ENCODE data around the gene SEC16B.

Gene SEC16B

DNA sequence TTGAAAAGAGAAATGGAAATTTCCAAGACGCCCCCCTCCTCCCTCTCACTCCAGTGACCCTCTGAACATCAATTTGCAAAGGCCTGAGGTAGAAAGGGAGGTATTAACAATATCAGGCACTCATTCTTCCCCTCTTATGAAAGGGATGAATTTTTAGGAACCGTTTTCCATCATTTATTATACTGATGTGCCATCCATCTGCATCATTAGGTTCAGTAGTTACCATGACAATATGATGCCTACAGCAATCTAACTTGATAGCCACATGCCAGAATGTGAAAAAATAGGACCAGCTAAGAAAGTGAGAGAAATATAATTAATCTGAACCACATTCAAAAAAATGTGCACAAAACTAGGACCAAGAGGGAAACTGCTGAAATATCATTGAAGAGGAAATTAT is 40.9 kb downstream of the SEC16B start:
- Histone ChIP-seq H3K4me1 (ENCODE audit: control insufficient read depth, insufficient read depth, low read length, poor library complexity, severe bottlenecking) (no peaks in the 10 kb centered on the region), H3K4me3 (ENCODE audit: insufficient read depth, low read depth, low read length, poor library complexity, severe bottlenecking) (no peak overlapping the region), H3K27ac (ENCODE audit: insufficient read depth, low read length, poor library complexity, severe bottlenecking) (no peak overlapping the region), H3K9me3 (ENCODE audit: control insufficient read depth, low read length) (no peaks in the 10 kb centered on the region), H3K36me3 (ENCODE audit: control insufficient read depth, insufficient read depth, low read length) (no peaks in the 10 kb centered on the region), H3K27me3 (replicated peaks; ENCODE audit: control insufficient read depth, insufficient read depth, low read length, poor library complexity, severe bottlenecking) (no peaks in the 10 kb centered on the region)
- DNase-seq: no peak

DNA sequence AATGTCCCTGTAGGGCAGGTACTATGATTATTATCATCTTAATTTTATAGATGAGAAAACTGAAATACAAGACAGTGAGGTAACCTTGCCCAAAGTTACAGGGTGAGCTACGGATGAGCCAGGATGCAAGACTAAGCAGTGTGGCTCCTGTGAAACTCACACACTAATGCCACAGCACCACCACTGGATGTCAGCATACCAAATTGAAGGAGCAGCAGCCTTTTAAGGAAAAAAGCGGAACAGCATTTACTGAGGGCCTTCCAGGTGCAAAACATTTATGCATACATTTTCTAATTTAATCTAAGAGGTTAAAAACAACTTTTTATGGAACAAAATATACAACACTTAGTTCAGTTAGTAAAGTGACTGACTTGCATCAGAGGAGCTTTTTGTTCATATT is 41.7 kb downstream of the SEC16B start:
- Histone ChIP-seq H3K4me3 (ENCODE audit: insufficient read depth, low read depth, low read length, poor library complexity, severe bottlenecking) (no peak overlapping the region), H3K9me3 (ENCODE audit: control insufficient read depth, low read length) (no peaks in the 10 kb centered on the region), H3K27me3 (replicated peaks; ENCODE audit: control insufficient read depth, insufficient read depth, low read length, poor library complexity, severe bottlenecking) (no peaks in the 10 kb centered on the region), H3K4me1 (ENCODE audit: control insufficient read depth, insufficient read depth, low read length, poor library complexity, severe bottlenecking) (no peaks in the 10 kb centered on the region), H3K36me3 (ENCODE audit: control insufficient read depth, insufficient read depth, low read length) (no peaks in the 10 kb centered on the region), H3K27ac (ENCODE audit: insufficient read depth, low read length, poor library complexity, severe bottlenecking) (no peak overlapping the region)
- DNase-seq: no peak

DNA sequence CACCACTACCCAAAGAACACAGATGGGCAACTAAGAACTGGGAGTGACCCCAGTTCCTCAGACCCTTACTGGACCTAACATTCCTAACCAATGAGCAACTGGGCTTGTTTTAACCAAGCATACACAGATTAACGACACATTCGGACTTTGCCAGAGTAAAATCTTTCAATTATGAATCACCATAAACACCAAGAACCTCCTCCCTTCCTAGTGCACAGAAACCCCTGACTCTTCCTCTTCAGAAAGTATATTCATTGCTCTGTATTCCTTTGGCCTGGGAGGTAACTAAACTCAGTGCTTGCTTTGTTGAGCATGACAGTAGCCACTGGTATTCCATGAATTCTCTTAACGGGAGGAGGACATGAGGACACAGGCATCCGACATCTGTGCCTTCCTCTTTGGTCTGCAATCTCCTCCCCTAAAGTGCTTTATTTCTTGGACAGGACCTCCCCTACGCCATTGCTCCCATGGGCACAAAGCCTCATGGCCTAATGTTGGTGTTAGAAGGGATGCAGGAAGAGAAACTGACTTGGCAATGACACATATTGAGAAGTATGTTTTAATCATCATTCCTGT is 42.7 kb downstream of the SEC16B start:
- H3K36me3 ChIP-seq (ENCODE audit: control insufficient read depth, insufficient read depth, low read length): no peaks in the 10 kb centered on the region
- DNase-seq: no peak
- no peak overlapping the region for H3K4me3 ChIP-seq (ENCODE audit: insufficient read depth, low read depth, low read length, poor library complexity, severe bottlenecking)
- no peak overlapping the region for H3K27ac ChIP-seq (ENCODE audit: insufficient read depth, low read length, poor library complexity, severe bottlenecking)
- no peaks in the 10 kb centered on the region for H3K4me1 ChIP-seq (ENCODE audit: control insufficient read depth, insufficient read depth, low read length, poor library complexity, severe bottlenecking)
- no peaks in the 10 kb centered on the region for H3K9me3 ChIP-seq (ENCODE audit: control insufficient read depth, low read length)
- no peaks in the 10 kb centered on the region for H3K27me3 ChIP-seq (replicated peaks; ENCODE audit: control insufficient read depth, insufficient read depth, low read length, poor library complexity, severe bottlenecking)

DNA sequence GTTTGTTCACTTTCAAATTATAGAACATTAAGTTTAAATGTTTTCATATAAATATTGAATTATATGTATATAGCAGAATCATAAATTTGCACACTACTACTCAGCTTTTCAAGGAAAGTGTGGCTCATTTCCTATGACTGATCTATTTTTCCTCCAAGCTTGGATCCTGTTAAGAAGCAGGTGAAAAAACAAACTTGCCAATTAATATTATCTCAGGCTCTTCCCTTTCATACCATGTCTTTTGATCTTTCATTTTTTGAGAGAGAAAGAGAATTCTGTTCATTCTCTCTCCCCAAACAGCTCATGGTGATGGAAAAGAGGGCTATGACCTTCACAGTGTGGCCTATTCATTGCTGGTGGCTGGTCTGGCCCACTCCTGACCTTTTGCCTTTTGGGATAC is 43.7 kb downstream of the SEC16B start:
- Histone ChIP-seq H3K9me3 (ENCODE audit: control insufficient read depth, low read length) (no peaks in the 10 kb centered on the region), H3K36me3 (ENCODE audit: control insufficient read depth, insufficient read depth, low read length) (no peaks in the 10 kb centered on the region), H3K27ac (ENCODE audit: insufficient read depth, low read length, poor library complexity, severe bottlenecking) (no peak overlapping the region), H3K4me1 (ENCODE audit: control insufficient read depth, insufficient read depth, low read length, poor library complexity, severe bottlenecking) (no peaks in the 10 kb centered on the region), H3K4me3 (ENCODE audit: insufficient read depth, low read depth, low read length, poor library complexity, severe bottlenecking) (no peak overlapping the region), H3K27me3 (replicated peaks; ENCODE audit: control insufficient read depth, insufficient read depth, low read length, poor library complexity, severe bottlenecking) (no peaks in the 10 kb centered on the region)
- DNase-seq: no peak

DNA sequence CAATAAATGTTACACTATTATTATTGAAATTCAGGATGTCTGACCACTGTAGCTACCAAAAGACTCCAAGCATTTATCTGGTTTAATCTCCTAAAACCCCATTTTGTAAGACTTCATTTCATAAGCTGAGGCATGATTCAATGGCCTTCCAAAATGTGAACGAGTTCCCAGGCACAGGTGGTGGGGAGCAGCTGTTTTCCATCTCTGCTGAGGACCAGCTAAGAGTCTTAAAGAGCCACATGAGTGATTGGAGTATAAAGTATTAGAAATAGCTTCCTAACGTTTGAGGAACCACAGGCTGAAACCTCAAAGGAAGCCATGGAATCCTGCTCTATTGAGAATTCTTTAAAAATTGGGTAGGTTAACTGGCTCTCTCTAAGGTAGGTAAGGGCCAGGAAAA is 44.9 kb downstream of the SEC16B start:
- no peak overlapping the region for H3K4me3 ChIP-seq (ENCODE audit: insufficient read depth, low read depth, low read length, poor library complexity, severe bottlenecking)
- no peaks in the 10 kb centered on the region for H3K9me3 ChIP-seq (ENCODE audit: control insufficient read depth, low read length)
- H3K36me3 ChIP-seq (ENCODE audit: control insufficient read depth, insufficient read depth, low read length): no peaks in the 10 kb centered on the region
- no peak overlapping the region for H3K27ac ChIP-seq (ENCODE audit: insufficient read depth, low read length, poor library complexity, severe bottlenecking)
- H3K4me1 ChIP-seq (ENCODE audit: control insufficient read depth, insufficient read depth, low read length, poor library complexity, severe bottlenecking): no peaks in the 10 kb centered on the region
- no peak for DNase-seq
- no peaks in the 10 kb centered on the region for H3K27me3 ChIP-seq (replicated peaks; ENCODE audit: control insufficient read depth, insufficient read depth, low read length, poor library complexity, severe bottlenecking)

DNA sequence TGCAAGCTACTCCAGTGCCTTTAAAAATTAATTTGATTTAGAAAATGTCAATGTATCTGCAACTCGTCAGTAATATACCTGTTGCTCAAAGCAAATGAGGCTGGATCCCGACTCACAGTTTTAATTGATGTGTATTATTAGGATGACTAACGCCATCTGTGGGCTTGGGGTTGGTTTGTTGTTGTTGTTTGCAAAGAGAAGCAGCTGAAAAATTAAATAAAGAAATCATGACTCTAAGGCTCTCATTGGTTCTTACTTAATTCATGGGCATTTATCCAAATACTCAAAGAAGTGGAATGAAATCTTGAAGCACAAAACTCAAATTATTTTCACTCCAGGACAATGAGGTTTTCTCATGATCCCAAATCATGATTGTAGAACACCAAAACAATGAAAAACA is 46.4 kb downstream of the SEC16B start:
- no peak for DNase-seq
- no peak overlapping the region for H3K27ac ChIP-seq (ENCODE audit: insufficient read depth, low read length, poor library complexity, severe bottlenecking)
- no peaks in the 10 kb centered on the region for H3K36me3 ChIP-seq (ENCODE audit: control insufficient read depth, insufficient read depth, low read length)
- H3K9me3 ChIP-seq (ENCODE audit: control insufficient read depth, low read length): no peaks in the 10 kb centered on the region
- no peak overlapping the region for H3K4me3 ChIP-seq (ENCODE audit: insufficient read depth, low read depth, low read length, poor library complexity, severe bottlenecking)
- no peaks in the 10 kb centered on the region for H3K27me3 ChIP-seq (replicated peaks; ENCODE audit: control insufficient read depth, insufficient read depth, low read length, poor library complexity, severe bottlenecking)
- no peaks in the 10 kb centered on the region for H3K4me1 ChIP-seq (ENCODE audit: control insufficient read depth, insufficient read depth, low read length, poor library complexity, severe bottlenecking)

DNA sequence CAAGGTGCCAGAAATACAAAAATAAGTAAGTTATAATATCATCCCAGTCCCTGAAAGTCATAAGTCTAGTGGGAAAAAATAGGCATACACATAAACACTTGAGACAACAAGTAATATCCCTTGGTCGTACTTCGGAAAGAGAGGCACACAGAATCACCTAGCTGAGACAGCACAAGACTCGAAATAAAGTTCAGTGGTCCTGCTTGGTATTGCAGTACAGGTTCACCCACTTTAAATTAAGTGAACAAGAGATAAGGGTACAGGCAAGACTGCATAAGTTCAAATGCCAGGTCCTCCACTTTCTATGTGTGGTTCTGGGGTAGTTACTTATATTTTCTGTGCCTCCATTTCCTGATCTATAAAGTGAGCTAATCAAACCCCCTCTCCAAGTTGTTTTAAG is 47.6 kb downstream of the SEC16B start:
- Histone ChIP-seq H3K27me3 (replicated peaks; ENCODE audit: control insufficient read depth, insufficient read depth, low read length, poor library complexity, severe bottlenecking) (no peaks in the 10 kb centered on the region), H3K4me1 (ENCODE audit: control insufficient read depth, insufficient read depth, low read length, poor library complexity, severe bottlenecking) (no peaks in the 10 kb centered on the region), H3K9me3 (ENCODE audit: control insufficient read depth, low read length) (no peaks in the 10 kb centered on the region), H3K36me3 (ENCODE audit: control insufficient read depth, insufficient read depth, low read length) (no peaks in the 10 kb centered on the region), H3K4me3 (ENCODE audit: insufficient read depth, low read depth, low read length, poor library complexity, severe bottlenecking) (no peak overlapping the region), H3K27ac (ENCODE audit: insufficient read depth, low read length, poor library complexity, severe bottlenecking) (no peak overlapping the region)
- DNase-seq: no peak

DNA sequence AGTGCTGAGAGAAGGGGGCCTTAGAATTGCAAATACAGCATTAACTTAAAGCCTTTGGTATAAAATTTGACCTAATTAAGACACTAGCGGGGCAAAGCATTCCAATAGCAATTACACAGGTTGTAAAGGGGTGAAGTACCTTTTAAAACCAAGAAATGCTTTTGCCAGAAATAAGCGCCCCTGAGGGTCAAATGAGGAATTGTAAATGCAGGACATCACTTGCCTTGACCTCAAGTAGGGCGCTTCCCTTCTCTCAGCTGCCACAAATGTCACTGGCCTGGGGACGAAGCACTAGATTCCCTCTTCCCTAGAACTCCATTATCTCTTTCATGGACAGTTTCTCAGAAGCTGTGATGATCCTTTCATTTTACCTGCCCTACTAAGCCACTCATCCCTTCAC is 48.3 kb downstream of the SEC16B start:
- Histone ChIP-seq H3K9me3 (ENCODE audit: control insufficient read depth, low read length) (no peaks in the 10 kb centered on the region), H3K36me3 (ENCODE audit: control insufficient read depth, insufficient read depth, low read length) (no peaks in the 10 kb centered on the region), H3K4me3 (ENCODE audit: insufficient read depth, low read depth, low read length, poor library complexity, severe bottlenecking) (no peak overlapping the region), H3K27me3 (replicated peaks; ENCODE audit: control insufficient read depth, insufficient read depth, low read length, poor library complexity, severe bottlenecking) (no peaks in the 10 kb centered on the region), H3K4me1 (ENCODE audit: control insufficient read depth, insufficient read depth, low read length, poor library complexity, severe bottlenecking) (no peaks in the 10 kb centered on the region), H3K27ac (ENCODE audit: insufficient read depth, low read length, poor library complexity, severe bottlenecking) (no peak overlapping the region)
- no peak for DNase-seq

DNA sequence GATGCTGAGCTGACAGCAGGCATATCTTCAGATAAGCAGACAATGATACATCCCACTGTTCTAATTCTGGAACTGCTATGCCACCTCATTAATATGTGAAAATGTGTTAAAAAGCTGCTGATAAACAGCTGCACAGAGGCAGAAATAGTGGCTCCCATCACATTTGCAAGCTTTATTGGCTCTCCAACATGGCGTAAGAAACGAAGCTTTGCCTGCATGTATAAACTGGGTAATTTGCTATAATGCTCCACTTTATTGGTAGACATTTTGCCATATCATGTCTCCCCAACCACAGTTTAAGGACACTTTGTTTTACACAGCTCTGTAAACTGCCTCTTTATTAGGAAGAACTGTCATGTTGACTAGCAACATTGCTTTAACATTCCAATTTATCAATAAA is 49.8 kb downstream of the SEC16B start:
- H3K4me3 ChIP-seq (ENCODE audit: insufficient read depth, low read depth, low read length, poor library complexity, severe bottlenecking): no peak overlapping the region
- no peaks in the 10 kb centered on the region for H3K36me3 ChIP-seq (ENCODE audit: control insufficient read depth, insufficient read depth, low read length)
- no peak for DNase-seq
- H3K9me3 ChIP-seq (ENCODE audit: control insufficient read depth, low read length): no peaks in the 10 kb centered on the region
- no peaks in the 10 kb centered on the region for H3K4me1 ChIP-seq (ENCODE audit: control insufficient read depth, insufficient read depth, low read length, poor library complexity, severe bottlenecking)
- no peak overlapping the region for H3K27ac ChIP-seq (ENCODE audit: insufficient read depth, low read length, poor library complexity, severe bottlenecking)
- no peaks in the 10 kb centered on the region for H3K27me3 ChIP-seq (replicated peaks; ENCODE audit: control insufficient read depth, insufficient read depth, low read length, poor library complexity, severe bottlenecking)

DNA sequence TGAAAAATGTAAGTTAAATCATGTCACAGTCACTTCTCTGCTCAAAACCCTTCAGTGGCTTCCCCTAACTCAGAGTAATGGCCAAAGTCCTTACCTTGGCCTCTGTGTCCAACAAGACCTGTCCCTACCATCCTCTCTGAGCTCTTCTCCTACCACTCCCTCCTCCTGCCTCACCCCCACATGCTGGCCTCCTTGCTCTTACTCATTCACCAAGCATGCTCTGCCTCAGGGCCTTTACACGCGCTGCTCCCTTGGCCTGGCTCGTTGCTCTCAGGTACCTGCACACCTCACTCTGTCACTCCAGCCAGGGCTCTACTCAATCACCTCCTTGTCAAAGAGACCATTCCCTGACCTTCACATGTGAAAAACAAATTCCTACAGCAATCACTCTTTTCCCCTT is 54.2 kb downstream of the SEC16B start:
- no peak for DNase-seq
- H3K9me3 ChIP-seq (ENCODE audit: control insufficient read depth, low read length): no peaks in the 10 kb centered on the region
- no peak overlapping the region for H3K27ac ChIP-seq (ENCODE audit: insufficient read depth, low read length, poor library complexity, severe bottlenecking)
- no peak overlapping the region for H3K4me3 ChIP-seq (ENCODE audit: insufficient read depth, low read depth, low read length, poor library complexity, severe bottlenecking)
- H3K36me3 ChIP-seq (ENCODE audit: control insufficient read depth, insufficient read depth, low read length): no peaks in the 10 kb centered on the region
- no peaks in the 10 kb centered on the region for H3K27me3 ChIP-seq (replicated peaks; ENCODE audit: control insufficient read depth, insufficient read depth, low read length, poor library complexity, severe bottlenecking)
- H3K4me1 ChIP-seq (ENCODE audit: control insufficient read depth, insufficient read depth, low read length, poor library complexity, severe bottlenecking): no peaks in the 10 kb centered on the region

DNA sequence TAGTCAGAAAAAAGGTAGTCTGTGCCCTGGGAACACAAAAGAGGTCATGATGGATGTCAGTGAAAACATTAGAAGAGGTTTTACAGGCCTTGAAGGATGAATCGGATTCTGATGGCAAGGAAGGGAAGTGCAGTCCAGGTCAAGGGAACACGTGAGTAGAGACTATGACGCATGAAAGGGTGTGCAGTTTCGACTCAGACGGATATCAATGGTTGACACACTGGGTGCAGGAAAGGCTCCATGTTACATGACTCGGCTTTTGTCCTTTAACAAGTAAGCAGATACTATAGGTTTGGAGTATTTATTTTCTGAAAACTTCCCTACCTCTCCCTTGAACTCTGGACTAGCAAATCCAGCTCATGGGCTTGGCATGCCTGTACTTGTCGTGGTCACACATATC is 55.3 kb downstream of the SEC16B start:
- no peaks in the 10 kb centered on the region for H3K27me3 ChIP-seq (replicated peaks; ENCODE audit: control insufficient read depth, insufficient read depth, low read length, poor library complexity, severe bottlenecking)
- no peaks in the 10 kb centered on the region for H3K4me1 ChIP-seq (ENCODE audit: control insufficient read depth, insufficient read depth, low read length, poor library complexity, severe bottlenecking)
- no peaks in the 10 kb centered on the region for H3K36me3 ChIP-seq (ENCODE audit: control insufficient read depth, insufficient read depth, low read length)
- no peak overlapping the region for H3K4me3 ChIP-seq (ENCODE audit: insufficient read depth, low read depth, low read length, poor library complexity, severe bottlenecking)
- no peak overlapping the region for H3K27ac ChIP-seq (ENCODE audit: insufficient read depth, low read length, poor library complexity, severe bottlenecking)
- no peak for DNase-seq
- H3K9me3 ChIP-seq (ENCODE audit: control insufficient read depth, low read length): no peaks in the 10 kb centered on the region

Measured in effector memory CD4-positive, alpha-beta T cell (primary cell).